Thoracic aorta (tissue), 2 donors: ENCODE measurements around the gene PIP5K1C. TPM values are rescaled to one million over a fixed set of nuclear protein-coding genes. Genes with fewer than 3 reads are reported as not detected.

Experiments
- ATAC-seq: fragments of 150-250 bp; one replicate; pipeline ENCODE4 v1.8.0; 2017; ENCODE audit warnings: low read depth; ENCODE audit not compliant: insufficient number of reproducible peaks, low FRiP score
- DNase-seq: peaks from one replicate; pipeline ENCODE4 v3.0.0-alpha.2; 2020; ENCODE audit warnings: low spot score
- H3K27ac ChIP-seq, 2 donors: fragments of 200-600 bp; sonication (generic); 1 replicate in 1 of 2; 2 replicates in 1 of 2; pipeline ENCODE4 v1.5.1; 2016; ENCODE audit warnings: mild to moderate bottlenecking in 2 of 2, moderate library complexity in 2 of 2
- H3K27me3 ChIP-seq: fragments of 200-600 bp; sonication (generic); replicated peaks from 2 replicates; pipeline ENCODE4 v1.6.0; 2016; ENCODE audit warnings: mild to moderate bottlenecking; ENCODE audit not compliant: insufficient read depth
- H3K36me3 ChIP-seq: fragments of 200-600 bp; sonication (generic); one replicate; pipeline ENCODE4 v1.5.1; 2016
- H3K4me1 ChIP-seq, 2 donors: fragments of 200-600 bp; sonication (generic); 1 replicate in 1 of 2; 2 replicates in 1 of 2; pipeline versions ENCODE4 v1.5.1 to v1.6.0; 2016; ENCODE audit warnings: low read depth in 2 of 2, mild to moderate bottlenecking in 1 of 2; ENCODE audit not compliant: control insufficient read depth in 1 of 2
- H3K4me3 ChIP-seq: fragments of 200-600 bp; sonication (generic); 2 replicates; pipeline ENCODE4 v1.5.1; 2016; ENCODE audit warnings: mild to moderate bottlenecking
- H3K9me3 ChIP-seq: fragments of 200-600 bp; sonication (generic); 2 replicates; pipeline ENCODE4 v1.5.1; 2016
- total RNA-seq, 2 donors: library from RNA; depleted of rRNA; stranded (reverse); fragments of >200 nt; gene quantifications; one replicate each; pipeline versions ENCODE4 v1.1.0 to v1.2.3, GENCODE V29; 2016
- TF ChIP-seq, protein P1 (sequence below): fragments of 200-600 bp; sonication (generic); IDR thresholded peaks from one replicate; pipeline ENCODE4 v1.5.1; 2019; ENCODE audit warnings: antibody characterized with exemption

PIP5K1C gene
- total RNA-seq, 2 donors from 2014 or later: 82.6 to 84.5 TPM

DNA sequence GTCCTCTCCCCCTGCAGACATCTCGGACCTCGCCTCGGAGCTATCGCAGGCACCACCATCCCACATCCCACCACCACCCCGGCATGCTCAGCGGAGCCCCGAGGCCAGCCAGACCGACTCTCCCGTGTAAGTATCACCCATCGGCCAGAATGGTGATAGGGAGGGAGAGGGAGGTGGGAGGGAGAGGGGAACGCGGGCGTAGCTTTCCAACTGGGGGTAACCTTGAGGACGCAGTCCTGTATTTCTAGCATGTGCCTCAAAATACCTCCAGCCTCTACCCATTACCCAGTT lies 34.0 kb upstream of the PIP5K1C start:
- no peak for DNase-seq
- Histone ChIP-seq H3K9me3 (no peaks in the 10 kb centered on the region), H3K4me1 (no peaks in the 10 kb centered on the region), H3K27ac (no peak overlapping the region), H3K4me3 (no peak overlapping the region), H3K27me3 (no peaks in the 10 kb centered on the region), H3K36me3 (no peaks in the 10 kb centered on the region)
- no peak for ATAC-seq
- TF ChIP-seq, protein P1, sequence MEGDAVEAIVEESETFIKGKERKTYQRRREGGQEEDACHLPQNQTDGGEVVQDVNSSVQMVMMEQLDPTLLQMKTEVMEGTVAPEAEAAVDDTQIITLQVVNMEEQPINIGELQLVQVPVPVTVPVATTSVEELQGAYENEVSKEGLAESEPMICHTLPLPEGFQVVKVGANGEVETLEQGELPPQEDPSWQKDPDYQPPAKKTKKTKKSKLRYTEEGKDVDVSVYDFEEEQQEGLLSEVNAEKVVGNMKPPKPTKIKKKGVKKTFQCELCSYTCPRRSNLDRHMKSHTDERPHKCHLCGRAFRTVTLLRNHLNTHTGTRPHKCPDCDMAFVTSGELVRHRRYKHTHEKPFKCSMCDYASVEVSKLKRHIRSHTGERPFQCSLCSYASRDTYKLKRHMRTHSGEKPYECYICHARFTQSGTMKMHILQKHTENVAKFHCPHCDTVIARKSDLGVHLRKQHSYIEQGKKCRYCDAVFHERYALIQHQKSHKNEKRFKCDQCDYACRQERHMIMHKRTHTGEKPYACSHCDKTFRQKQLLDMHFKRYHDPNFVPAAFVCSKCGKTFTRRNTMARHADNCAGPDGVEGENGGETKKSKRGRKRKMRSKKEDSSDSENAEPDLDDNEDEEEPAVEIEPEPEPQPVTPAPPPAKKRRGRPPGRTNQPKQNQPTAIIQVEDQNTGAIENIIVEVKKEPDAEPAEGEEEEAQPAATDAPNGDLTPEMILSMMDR: no peak

DNA sequence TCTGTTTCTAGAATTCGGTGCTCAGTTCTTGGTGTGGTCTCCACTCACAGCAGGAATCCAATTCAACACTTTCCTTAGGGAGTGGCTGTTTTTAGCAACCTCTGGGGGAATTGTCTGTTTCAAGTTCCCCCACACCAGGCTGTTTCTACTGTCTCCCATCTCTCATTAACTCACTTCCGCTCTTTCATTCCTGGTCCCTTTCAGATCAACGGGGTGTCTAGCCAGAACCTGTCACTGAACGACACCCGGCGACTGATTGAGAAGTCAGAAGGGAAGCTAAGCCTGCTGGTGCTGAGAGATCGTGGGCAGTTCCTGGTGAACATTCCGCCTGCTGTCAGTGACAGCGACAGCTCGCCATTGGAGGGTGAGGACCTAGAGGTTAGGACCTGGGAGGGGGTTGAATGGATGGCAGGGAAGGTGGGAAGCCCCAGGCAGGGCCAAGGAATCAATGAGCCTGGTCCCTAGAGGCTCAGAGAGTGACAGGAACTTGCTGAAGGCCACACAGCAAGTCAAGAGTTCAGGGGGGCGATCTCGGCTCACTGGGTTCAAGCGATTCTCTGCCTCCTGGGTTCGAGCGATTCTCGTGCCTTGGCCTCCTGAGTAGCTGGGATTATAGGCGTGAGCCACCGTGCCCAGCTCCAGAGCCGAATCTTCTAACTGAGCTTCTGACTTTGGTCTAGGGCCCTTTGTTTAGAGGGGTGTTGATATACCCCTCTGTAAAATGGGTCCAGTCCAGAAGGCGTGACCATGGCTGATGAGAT lies 33.5 kb upstream of the PIP5K1C start:
- no peaks in the 10 kb centered on the region for H3K4me1 ChIP-seq
- no peaks in the 10 kb centered on the region for H3K36me3 ChIP-seq
- no peak overlapping the region for H3K4me3 ChIP-seq
- ATAC-seq (no peak), DNase-seq (no peak)
- no peaks in the 10 kb centered on the region for H3K27me3 ChIP-seq
- no peaks in the 10 kb centered on the region for H3K9me3 ChIP-seq
- TF ChIP-seq, protein P1: no peak
- H3K27ac ChIP-seq: no peak overlapping the region

DNA sequence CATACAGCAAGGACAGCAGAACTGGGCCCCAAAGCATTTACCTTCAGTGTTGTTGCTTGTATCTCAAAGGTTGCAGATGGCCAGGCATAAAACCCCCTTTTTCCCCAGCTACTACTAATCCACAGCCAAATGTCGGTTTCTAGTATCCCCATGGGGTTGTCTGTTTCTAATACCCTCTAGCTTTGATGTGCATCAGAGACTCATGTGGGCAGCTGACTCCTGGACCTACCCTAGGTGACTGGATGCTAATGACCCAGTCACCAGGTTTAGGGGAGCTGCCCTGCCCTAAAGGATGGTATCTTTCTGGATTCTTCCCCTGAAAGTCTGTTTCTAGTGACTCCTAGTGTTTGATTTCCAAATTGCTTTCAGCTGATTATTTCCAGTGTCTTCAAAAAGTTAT lies 31.8 kb upstream of the PIP5K1C start:
- Histone ChIP-seq H3K27ac (no peak overlapping the region), H3K9me3 (no peaks in the 10 kb centered on the region), H3K4me3 (no peak overlapping the region), H3K36me3 (no peaks in the 10 kb centered on the region), H3K4me1 (no peaks in the 10 kb centered on the region), H3K27me3 (no peaks in the 10 kb centered on the region)
- ATAC-seq: no peak
- TF ChIP-seq, protein P1: no peak
- DNase-seq: no peak

- Histone ChIP-seq H3K27ac (no peak overlapping the region), H3K4me3 (no peak overlapping the region), H3K9me3 (no peaks in the 10 kb centered on the region), H3K27me3 (no peaks in the 10 kb centered on the region), H3K36me3 (no peaks in the 10 kb centered on the region), H3K4me1 (no peaks in the 10 kb centered on the region)
- TF ChIP-seq, protein P1: no peak
- ATAC-seq: no peak
- DNase-seq: no peak
These were observed 30.2 kb upstream of the PIP5K1C start for GRCh38 chr19:3730457-3730958.

- Histone ChIP-seq H3K27ac (no peak overlapping the region), H3K4me1 (peaks cover 4 to 13% of the 10 kb centered on the region in 2 donors), H3K9me3 (no peaks in the 10 kb centered on the region), H3K4me3 (no peak overlapping the region), H3K27me3 (peaks cover 9% of the 10 kb centered on the region), H3K36me3 (no peaks in the 10 kb centered on the region)
- no peak for ATAC-seq
- no peak for DNase-seq
- TF ChIP-seq, protein P1: no peak
These were observed 25.5 kb upstream of the PIP5K1C start for GRCh38 chr19:3725640-3726310.
